IPS-NIHi11 (cell line): ENCODE results near the gene AGTRAP.

Experiments used
- DNase-seq: peaks from one replicate; pipeline ENCODE4 v3.0.0; 2012; ENCODE audit warnings: mixed read lengths, low spot score

Gene AGTRAP

GRCh38 chr1:11736746-11737639 is 1.1 kb downstream of the AGTRAP start:
- peak; percentile 76 for DNase-seq

GRCh38 chr1:11738096-11738495 is 2.2 kb downstream of the AGTRAP start:
- no peak for DNase-seq

- no peak for DNase-seq
Observed at GRCh38 chr1:11738783-11739182, 2.8 kb downstream of the AGTRAP start.

GRCh38 chr1:11740258-11741192 is 4.6 kb downstream of the AGTRAP start:
- DNase-seq: no peak

- DNase-seq: no peak
Observed at GRCh38 chr1:11741482-11741881, 5.5 kb downstream of the AGTRAP start.

GRCh38 chr1:11741919-11742558 is 6.1 kb downstream of the AGTRAP start:
- DNase-seq: no peak

GRCh38 chr1:11744287-11744686 is 8.4 kb downstream of the AGTRAP start:
- no peak for DNase-seq

GRCh38 chr1:11746092-11746491 is 10.2 kb downstream of the AGTRAP start:
- no peak for DNase-seq

- no peak for DNase-seq
Observed at GRCh38 chr1:11746795-11747487, 11.0 kb downstream of the AGTRAP start.

GRCh38 chr1:11748294-11749202 is 12.6 kb downstream of the AGTRAP start:
- DNase-seq: no peak

- DNase-seq: peak; percentile 89
Observed at GRCh38 chr1:11749203-11749689, 13.3 kb downstream of the AGTRAP start.

- no peak for DNase-seq
Observed at GRCh38 chr1:11749996-11750395, 14.1 kb downstream of the AGTRAP start.

- DNase-seq: no peak
Observed at GRCh38 chr1:11751087-11751486, 15.2 kb downstream of the AGTRAP start.

- DNase-seq: no peak
Observed at GRCh38 chr1:11752359-11753088, 16.6 kb downstream of the AGTRAP start.

GRCh38 chr1:11753555-11754208 is 17.7 kb downstream of the AGTRAP start:
- no peak for DNase-seq

- DNase-seq: no peak
Observed at GRCh38 chr1:11757047-11757446, 21.1 kb downstream of the AGTRAP start.

- no peak for DNase-seq
Observed at GRCh38 chr1:11759791-11760190, 23.9 kb downstream of the AGTRAP start.

GRCh38 chr1:11761285-11761684 is 25.3 kb downstream of the AGTRAP start:
- DNase-seq: no peak

GRCh38 chr1:11761988-11762406 is 26.1 kb downstream of the AGTRAP start, which contains the start of gene C1orf167:
C1orf167 (plus strand) TSS chr1:11762193; CDS start chr1:11764401, 2,208 bp downstream.
- DNase-seq: peak; percentile 87
